HepG2 (cell line): Measurements from ENCODE around the gene ZBTB20. TPM values are rescaled to one million over a fixed set of nuclear protein-coding genes. Genes with fewer than 3 reads are reported as not detected.

Experiments used
- ATAC-seq: fragments of 200-7000 bp; cut with Tn5 transposase; 3 replicates; pipeline ENCODE4 v1.9.1; 2020; ENCODE audit warnings: mild to moderate bottlenecking, moderate library complexity
- BruUV-seq: library from RNA; stranded (reverse); fragments of 400-500 nt; replicated peaks from 2 replicates; lab custom pipeline; 2021; lab: Mats Ljungman, UMichigan
- CTCF ChIA-PET: fragments of 300-600 bp; formaldehyde crosslinking; extraction: SDS; loops from one replicate; lab custom pipeline; 2021; ENCODE audit warnings: low total read pairs, inconsistent platforms, low intra/inter-chr PET ratio; lab: Yijun Ruan, JAX
- POLR2A ChIA-PET: fragments of 350-600 bp; sonication (Branson Sonifier 250); formaldehyde crosslinking; loops from one replicate; lab custom pipeline; 2020; ENCODE audit warnings: antibody characterized with exemption, inconsistent platforms; lab: Yijun Ruan, JAX
- DNase-seq: peaks from one replicate; pipeline ENCODE4 v3.0.0-alpha.2; 2015; ENCODE audit warnings: low spot score
- FAIRE-seq: peaks from 3 replicates; lab custom pipeline; 2011; peaks lifted over from hg19 to GRCh38; lab: Jason Lieb, UNC
- H2AFZ ChIP-seq: one replicate; pipeline ENCODE4 v1.6.1; 2011; ENCODE audit warnings: low read length, inconsistent platforms
- H3K27ac ChIP-seq: fragments of 300-600 bp; 3 replicates; pipeline ENCODE4 v1.8.0; 2011; ENCODE audit warnings: mixed run types, mild to moderate bottlenecking, mixed read lengths, low read length, inconsistent platforms; ENCODE audit not compliant: insufficient read depth; ENCODE audit errors: extremely low read length
- H3K27me3 ChIP-seq, 2 experiments: fragments of 200-600 bp in 1 of 2; 2 replicates in 1 of 2; 3 replicates in 1 of 2; pipeline versions ENCODE4 v1.6.0 to v1.8.0; 2011; ENCODE audit warnings: low read length in 2 of 2, mild to moderate bottlenecking in 2 of 2, moderate library complexity in 2 of 2, inconsistent platforms in 1 of 2; ENCODE audit not compliant: insufficient read depth in 2 of 2, control insufficient read depth in 1 of 2
- H3K36me3 ChIP-seq, 2 experiments: fragments of 200-600 bp in 1 of 2; replicated peaks in 1 of 2; 2 replicates in 1 of 2; 3 replicates in 1 of 2; pipeline versions ENCODE4 v1.5.1 to v1.8.0; 2011; ENCODE audit warnings: low read length in 2 of 2, inconsistent platforms in 1 of 2; ENCODE audit not compliant: insufficient read depth in 2 of 2, control insufficient read depth in 1 of 2
- H3K4me1 ChIP-seq: 2 replicates; pipeline ENCODE4 v1.5.1; 2012; ENCODE audit warnings: low read length, inconsistent platforms; ENCODE audit not compliant: insufficient read depth
- H3K4me2 ChIP-seq: 2 replicates; pipeline ENCODE4 v1.6.0; 2011; ENCODE audit warnings: low read depth, low read length, inconsistent platforms
- H3K4me3 ChIP-seq, 3 experiments: fragments of 200-600 bp in 1 of 3; sonication (generic), shearing (Covaris generic) in 1 of 3; replicated peaks in 1 of 3; 2 replicates each; pipeline ENCODE4 v1.5.1; 2011 to 2016; ENCODE audit warnings: low read length in 3 of 3, inconsistent platforms in 2 of 3, low read depth in 2 of 3, mild to moderate bottlenecking in 2 of 3, control low read depth in 1 of 3, mixed read lengths in 1 of 3; ENCODE audit not compliant: insufficient read depth in 1 of 3
- H3K79me2 ChIP-seq: one replicate; pipeline ENCODE4 v1.6.1; 2011; ENCODE audit warnings: low read length, inconsistent platforms; ENCODE audit not compliant: insufficient read depth
- H3K9ac ChIP-seq: 2 replicates; pipeline ENCODE4 v1.6.0; 2011; ENCODE audit warnings: mild to moderate bottlenecking, low read depth, low read length, inconsistent platforms; ENCODE audit not compliant: insufficient read depth
- H3K9me3 ChIP-seq: 2 replicates; pipeline ENCODE4 v1.5.1; 2012; ENCODE audit warnings: mild to moderate bottlenecking, low read length
- H4K20me1 ChIP-seq: 2 replicates; pipeline ENCODE4 v1.6.0; 2011; ENCODE audit warnings: inconsistent platforms, mild to moderate bottlenecking, low read length, moderate library complexity; ENCODE audit not compliant: insufficient read depth
- ESRRA ChIP-seq: sonication (generic); formaldehyde crosslinking; IDR thresholded peaks from 2 replicates; pipeline ENCODE4 v1.5.1; 2020; ENCODE audit warnings: mild to moderate bottlenecking, low read depth, missing genetic modification reagents
- FOXO1 ChIP-seq: sonication (generic); formaldehyde crosslinking; IDR thresholded peaks from 2 replicates; pipeline ENCODE4 v1.4.0; 2020; ENCODE audit warnings: missing genetic modification reagents
- KAT7 ChIP-seq: IDR thresholded peaks from 2 replicates; pipeline ENCODE4 v1.6.1; 2018; ENCODE audit warnings: borderline replicate concordance, missing compliant biosample characterization
- MBD4 ChIP-seq: IDR thresholded peaks from 2 replicates; pipeline ENCODE4 v1.6.1; 2012; ENCODE audit warnings: low read length, inconsistent platforms, borderline replicate concordance
- SNAI1 ChIP-seq: sonication (generic); formaldehyde crosslinking; IDR thresholded peaks from 2 replicates; pipeline ENCODE4 v1.5.0; 2020; ENCODE audit warnings: mild to moderate bottlenecking, missing genetic modification reagents, borderline replicate concordance
- SOX13 ChIP-seq, 3 experiments: fragments of 450-650 bp in 1 of 3; sonication (generic) in 1 of 3; formaldehyde crosslinking in 1 of 3; IDR thresholded peaks in 2 of 3; conservative IDR thresholded peaks in 1 of 3; 2 replicates each; pipeline versions ENCODE4 v1.5.0 to v1.6.1; 2016 to 2020; ENCODE audit warnings: antibody characterized with exemption in 1 of 3, mild to moderate bottlenecking in 1 of 3, missing compliant biosample characterization in 1 of 3, missing genetic modification reagents in 1 of 3, moderate library complexity in 1 of 3
- SP2 ChIP-seq: sonication (generic); formaldehyde crosslinking; IDR thresholded peaks from 2 replicates; pipeline ENCODE4 v1.5.1; 2020; ENCODE audit warnings: mild to moderate bottlenecking, missing genetic modification reagents
- TBX2 ChIP-seq: sonication (generic); formaldehyde crosslinking; IDR thresholded peaks from 2 replicates; pipeline ENCODE4 v1.5.0; 2020; ENCODE audit warnings: missing genetic modification reagents, mild to moderate bottlenecking, borderline replicate concordance
- ZFP36 ChIP-seq: fragments of 150-350 bp; IDR thresholded peaks from 2 replicates; pipeline ENCODE4 v1.6.1; 2018; ENCODE audit warnings: borderline replicate concordance, low read length, low read depth; ENCODE audit not compliant: partially characterized antibody
- ZNF3 ChIP-seq: IDR thresholded peaks from 2 replicates; pipeline ENCODE4 v1.7.0; 2017; ENCODE audit warnings: inconsistent platforms
- ZNF317 ChIP-seq: sonication (generic); formaldehyde crosslinking; IDR thresholded peaks from 2 replicates; pipeline ENCODE4 v1.5.0; 2020; ENCODE audit warnings: mild to moderate bottlenecking, missing genetic modification reagents
- WGBS: methylation state at CpG from one replicate; pipeline ENCODE4 v1.1.6; 2017; ENCODE audit warnings: low lambda C conversion rate; 5-methylcytosine and 5-hydroxymethylcytosine counted together
- in situ Hi-C: cut with HindIII; loops from 2 replicates; pipeline ENCODE4 v1.10.0; 2017; ENCODE audit warnings: low pct_unique_long_range_greater_than_20kb; ENCODE audit not compliant: extremely low pct_ligation_motif_present
- intact Hi-C: fragments of 100-400 bp; cut with micrococcal nuclease; formaldehyde crosslinking; loops from one replicate; pipeline ENCODE4 v1.10.0; 2022; ENCODE audit not compliant: unreplicated experiment
- polyA plus RNA-seq, 8 experiments: library from polyadenylated mRNA; depleted of rRNA in 3 of 8; stranded (reverse) in 7 of 8; unstranded in 1 of 8; fragments of >200 nt; fragmentation: Illumina TruSeq in 4 of 8; extraction: Trizol in 4 of 8; gene quantifications; 2 replicates each; pipeline versions ENCODE4 v1.2.1 to v1.2.3, GENCODE V29; 2011 to 2016; ENCODE audit warnings: low read depth in 4 of 8, missing spikeins in 1 of 8, mixed read lengths in 1 of 8; ENCODE audit not compliant: insufficient read depth in 1 of 8
- total RNA-seq, 5 experiments: library from RNA; depleted of rRNA; stranded (reverse); fragments of >200 nt; fragmentation: Illumina TruSeq; extraction: Trizol; gene quantifications; 2 replicates each; pipeline ENCODE4 v1.2.3, GENCODE V29; 2016; ENCODE audit warnings: low read depth in 1 of 5
- TF ChIP-seq, protein P1 (sequence below), 2 experiments: IDR thresholded peaks; 2 replicates each; pipeline ENCODE4 v1.6.1; 2011 to 2012; ENCODE audit warnings: low read length in 2 of 2, borderline replicate concordance in 1 of 2, low read depth in 1 of 2, mild to moderate bottlenecking in 1 of 2, moderate library complexity in 1 of 2
- TF ChIP-seq, protein P2 (sequence below): IDR thresholded peaks from 2 replicates; pipeline ENCODE4 v1.6.1; 2012; ENCODE audit warnings: inconsistent platforms
- TF ChIP-seq, protein P3 (sequence below), 2 experiments: sonication (generic) in 1 of 2; formaldehyde crosslinking in 1 of 2; IDR thresholded peaks; 2 replicates each; pipeline versions ENCODE4 v1.4.0 to v1.6.1; 2016 to 2020; ENCODE audit warnings: borderline replicate concordance in 1 of 2, low read depth in 1 of 2, mild to moderate bottlenecking in 1 of 2, missing genetic modification reagents in 1 of 2
- TF ChIP-seq, protein P4 (sequence below): sonication (generic); formaldehyde crosslinking; IDR thresholded peaks from 2 replicates; pipeline ENCODE4 v1.4.0; 2020; ENCODE audit warnings: mild to moderate bottlenecking, missing genetic modification reagents

The ZBTB20 gene
- total and polyA plus RNA-seq, 2 of the 13 experiments (the other 11 are each of a cell fraction or from before 2014, with no cell fraction given), result 1.9 to 8.8 TPM

DNA sequence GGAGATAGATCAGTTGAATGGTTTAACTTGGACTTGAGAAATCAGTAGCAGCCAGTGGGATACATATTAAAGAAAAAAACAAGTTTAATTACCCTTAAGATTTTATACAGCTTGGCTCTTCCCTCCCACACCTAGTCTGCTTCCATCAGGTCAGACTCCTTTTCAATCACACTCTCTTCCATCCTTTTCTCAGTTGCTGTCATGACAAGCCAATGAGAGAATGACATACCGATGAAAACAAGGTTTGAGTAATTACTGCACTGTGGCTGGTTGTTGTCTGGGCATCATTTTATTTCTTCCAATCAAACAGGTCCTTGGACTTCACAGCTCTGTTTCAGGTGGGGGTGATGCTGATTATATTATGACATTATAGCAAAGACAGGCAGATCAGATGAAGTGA is 424.6 kb downstream of the ZBTB20 start:
- 96% methylated on average over 1 of the region's 1 CpG for WGBS
- no peaks in the 10 kb centered on the region for H3K79me2 ChIP-seq
- no peak overlapping the region for H3K9ac ChIP-seq
- no peaks in the 10 kb centered on the region for H3K36me3 ChIP-seq
- H3K4me2 ChIP-seq, result no peak overlapping the region
- no peak overlapping the region for H3K27ac ChIP-seq
- intact Hi-C loops, result no loop called here
- POLR2A ChIA-PET, result no interaction called here
- H3K27me3 ChIP-seq, result no peaks in the 10 kb centered on the region
- CTCF ChIA-PET, result no interaction called here
- H4K20me1 ChIP-seq, result no peaks in the 10 kb centered on the region
- ATAC-seq (no peak), DNase-seq (no peak), FAIRE-seq (no peak)
- BruUV-seq, result no TSS peak
- in situ Hi-C loops, result no loop called here
- peaks cover 52% of the 10 kb centered on the region for H3K4me1 ChIP-seq
- no peaks in the 10 kb centered on the region for H3K9me3 ChIP-seq
- H3K4me3 ChIP-seq, result no peak overlapping the region
- no peak overlapping the region for H2AFZ ChIP-seq
- TF ChIP-seq SNAI1 (CRISPR knock-in tag) (no peak), ESRRA (no peak), ZFP36 (no peak), TBX2 (CRISPR knock-in tag) (no peak), MBD4 (no peak), SP2 (CRISPR knock-in tag) (no peak), SOX13 (IDR thresholded peaks at IDR 0.05) (no peak), SOX13 (CRISPR knock-in tag; conservative IDR thresholded peaks at IDR 0.05 in 1 of 2, IDR thresholded peaks at IDR 0.05 in 1 of 2) (no peak), ZNF3 (no peak), KAT7 (no peak), FOXO1 (CRISPR knock-in tag) (no peak), ZNF317 (CRISPR knock-in tag) (no peak)
- TF ChIP-seq, protein P1, sequence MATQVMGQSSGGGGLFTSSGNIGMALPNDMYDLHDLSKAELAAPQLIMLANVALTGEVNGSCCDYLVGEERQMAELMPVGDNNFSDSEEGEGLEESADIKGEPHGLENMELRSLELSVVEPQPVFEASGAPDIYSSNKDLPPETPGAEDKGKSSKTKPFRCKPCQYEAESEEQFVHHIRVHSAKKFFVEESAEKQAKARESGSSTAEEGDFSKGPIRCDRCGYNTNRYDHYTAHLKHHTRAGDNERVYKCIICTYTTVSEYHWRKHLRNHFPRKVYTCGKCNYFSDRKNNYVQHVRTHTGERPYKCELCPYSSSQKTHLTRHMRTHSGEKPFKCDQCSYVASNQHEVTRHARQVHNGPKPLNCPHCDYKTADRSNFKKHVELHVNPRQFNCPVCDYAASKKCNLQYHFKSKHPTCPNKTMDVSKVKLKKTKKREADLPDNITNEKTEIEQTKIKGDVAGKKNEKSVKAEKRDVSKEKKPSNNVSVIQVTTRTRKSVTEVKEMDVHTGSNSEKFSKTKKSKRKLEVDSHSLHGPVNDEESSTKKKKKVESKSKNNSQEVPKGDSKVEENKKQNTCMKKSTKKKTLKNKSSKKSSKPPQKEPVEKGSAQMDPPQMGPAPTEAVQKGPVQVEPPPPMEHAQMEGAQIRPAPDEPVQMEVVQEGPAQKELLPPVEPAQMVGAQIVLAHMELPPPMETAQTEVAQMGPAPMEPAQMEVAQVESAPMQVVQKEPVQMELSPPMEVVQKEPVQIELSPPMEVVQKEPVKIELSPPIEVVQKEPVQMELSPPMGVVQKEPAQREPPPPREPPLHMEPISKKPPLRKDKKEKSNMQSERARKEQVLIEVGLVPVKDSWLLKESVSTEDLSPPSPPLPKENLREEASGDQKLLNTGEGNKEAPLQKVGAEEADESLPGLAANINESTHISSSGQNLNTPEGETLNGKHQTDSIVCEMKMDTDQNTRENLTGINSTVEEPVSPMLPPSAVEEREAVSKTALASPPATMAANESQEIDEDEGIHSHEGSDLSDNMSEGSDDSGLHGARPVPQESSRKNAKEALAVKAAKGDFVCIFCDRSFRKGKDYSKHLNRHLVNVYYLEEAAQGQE (IDR thresholded peaks at IDR 0.05; ENCODE audit: borderline replicate concordance in 1 of 2, low read depth in 1 of 2, low read length in 2 of 2), result no peak
- TF ChIP-seq, protein P2, sequence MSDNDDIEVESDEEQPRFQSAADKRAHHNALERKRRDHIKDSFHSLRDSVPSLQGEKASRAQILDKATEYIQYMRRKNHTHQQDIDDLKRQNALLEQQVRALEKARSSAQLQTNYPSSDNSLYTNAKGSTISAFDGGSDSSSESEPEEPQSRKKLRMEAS, result no peak
- TF ChIP-seq, protein P3, sequence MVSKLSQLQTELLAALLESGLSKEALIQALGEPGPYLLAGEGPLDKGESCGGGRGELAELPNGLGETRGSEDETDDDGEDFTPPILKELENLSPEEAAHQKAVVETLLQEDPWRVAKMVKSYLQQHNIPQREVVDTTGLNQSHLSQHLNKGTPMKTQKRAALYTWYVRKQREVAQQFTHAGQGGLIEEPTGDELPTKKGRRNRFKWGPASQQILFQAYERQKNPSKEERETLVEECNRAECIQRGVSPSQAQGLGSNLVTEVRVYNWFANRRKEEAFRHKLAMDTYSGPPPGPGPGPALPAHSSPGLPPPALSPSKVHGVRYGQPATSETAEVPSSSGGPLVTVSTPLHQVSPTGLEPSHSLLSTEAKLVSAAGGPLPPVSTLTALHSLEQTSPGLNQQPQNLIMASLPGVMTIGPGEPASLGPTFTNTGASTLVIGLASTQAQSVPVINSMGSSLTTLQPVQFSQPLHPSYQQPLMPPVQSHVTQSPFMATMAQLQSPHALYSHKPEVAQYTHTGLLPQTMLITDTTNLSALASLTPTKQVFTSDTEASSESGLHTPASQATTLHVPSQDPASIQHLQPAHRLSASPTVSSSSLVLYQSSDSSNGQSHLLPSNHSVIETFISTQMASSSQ (IDR thresholded peaks at IDR 0.05; ENCODE audit: low read depth), result no peak
- TF ChIP-seq, protein P3 (CRISPR knock-in tag; IDR thresholded peaks at IDR 0.05; ENCODE audit: borderline replicate concordance), result no peak
- TF ChIP-seq, protein P4, sequence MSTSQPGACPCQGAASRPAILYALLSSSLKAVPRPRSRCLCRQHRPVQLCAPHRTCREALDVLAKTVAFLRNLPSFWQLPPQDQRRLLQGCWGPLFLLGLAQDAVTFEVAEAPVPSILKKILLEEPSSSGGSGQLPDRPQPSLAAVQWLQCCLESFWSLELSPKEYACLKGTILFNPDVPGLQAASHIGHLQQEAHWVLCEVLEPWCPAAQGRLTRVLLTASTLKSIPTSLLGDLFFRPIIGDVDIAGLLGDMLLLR (CRISPR knock-in tag), result no peak
